Activated T-cell treated with anti-CD3 and anti-CD28 coated beads, Interleukin-2, amount 50 U/mL, for 1 hour (primary cell): Measurements from ENCODE around the gene HNRNPK.
"Not testable (repeated sequence)": the region's sequence is repeated elsewhere in the genome, so short reads cannot be mapped to it uniquely, and the experiment has no call there.

Experiments used
- DNase-seq: peaks from one replicate; pipeline ENCODE4 v3.0.0-alpha.2; 2020

HNRNPK gene

GRCh38 chr9:83976372-83976771 lies 3.6 kb downstream of the HNRNPK start:
- no peak for DNase-seq

- no peak for DNase-seq
These were observed 4.7 kb downstream of the HNRNPK start for GRCh38 chr9:83975300-83975699.

GRCh38 chr9:83972286-83972685 lies 7.7 kb downstream of the HNRNPK start:
- DNase-seq, result no peak

- DNase-seq, result no peak
These were observed 8.5 kb downstream of the HNRNPK start for GRCh38 chr9:83971485-83971884.

- no peak for DNase-seq
These were observed 10.4 kb downstream of the HNRNPK start for GRCh38 chr9:83969602-83970001.

- DNase-seq, result no peak
These were observed 12.9 kb downstream of the HNRNPK start for GRCh38 chr9:83967073-83967472.

- DNase-seq, result no peak
These were observed 13.8 kb downstream of the HNRNPK start for GRCh38 chr9:83966209-83966582.

GRCh38 chr9:83965350-83966208 lies 14.4 kb downstream of the HNRNPK start:
- DNase-seq, result no peak

GRCh38 chr9:83964973-83965349 lies 15.1 kb downstream of the HNRNPK start:
- no peak for DNase-seq

- DNase-seq, result no peak
These were observed 17.9 kb downstream of the HNRNPK start for GRCh38 chr9:83962165-83962564.

GRCh38 chr9:83960991-83961390 lies 19.0 kb downstream of the HNRNPK start:
- no peak for DNase-seq

GRCh38 chr9:83959061-83959460 lies 21.0 kb downstream of the HNRNPK start:
- no peak for DNase-seq

GRCh38 chr9:83957248-83957513 lies 22.8 kb downstream of the HNRNPK start:
- no peak for DNase-seq

- DNase-seq, result peak; percentile 62
These were observed 23.4 kb downstream of the HNRNPK start for GRCh38 chr9:83956436-83957247.

- DNase-seq, result peak; percentile 44
These were observed 24.0 kb downstream of the HNRNPK start for GRCh38 chr9:83956086-83956435.

GRCh38 chr9:83948096-83948495 lies 31.9 kb downstream of the HNRNPK start:
- not testable (repeated sequence) for DNase-seq

- DNase-seq, result no peak
These were observed 39.3 kb downstream of the HNRNPK start for GRCh38 chr9:83940590-83941303.

GRCh38 chr9:83937861-83938455 lies 42.1 kb downstream of the HNRNPK start:
- DNase-seq, result no peak

- DNase-seq, result no peak
These were observed 43.5 kb downstream of the HNRNPK start for GRCh38 chr9:83936523-83936922.

- DNase-seq, result no peak
These were observed 44.6 kb downstream of the HNRNPK start for GRCh38 chr9:83935276-83935935.

GRCh38 chr9:83934569-83935275 lies 45.3 kb downstream of the HNRNPK start:
- DNase-seq, result no peak

GRCh38 chr9:83933790-83934189 lies 46.2 kb downstream of the HNRNPK start:
- no peak for DNase-seq
